H1 (cell line): ENCODE measurements around the gene ARHGAP28. TPM values are rescaled to one million over a fixed set of nuclear protein-coding genes. Genes with fewer than 3 reads are reported as not detected.
A peak's percentile ranks its signal among the peaks of the same experiment; 100 is the strongest.

Experiments used
- CTCF ChIA-PET: fragments of 300-600 bp; sonication (Branson Sonifier 250); formaldehyde crosslinking; loops from one replicate; lab custom pipeline; 2021; ENCODE audit not compliant: partially characterized antibody; lab: Charles Lee
- POLR2A ChIA-PET: fragments of 300-600 bp; sonication (Branson Sonifier 250); formaldehyde crosslinking; loops from one replicate; lab custom pipeline; 2021; ENCODE audit warnings: inconsistent platforms; ENCODE audit not compliant: partially characterized antibody; lab: Charles Lee
- DNase-seq, 2 experiments: peaks; one replicate each; pipeline versions ENCODE4 v3.0.0 to v3.0.0-alpha.2; 2010 to 2022; ENCODE audit warnings: low spot score in 2 of 2, low read depth in 1 of 2, mixed read lengths in 1 of 2
- FAIRE-seq: peaks from 2 replicates; lab custom pipeline; 2011; peaks lifted over from hg19 to GRCh38; lab: Jason Lieb, UNC
- H2AFZ ChIP-seq: 2 replicates; pipeline ENCODE4 v1.8.1; 2012; ENCODE audit warnings: low read length, inconsistent platforms
- H2AK5ac ChIP-seq: 2 replicates; pipeline ENCODE4 v1.6.1; 2013; ENCODE audit warnings: low read depth, low read length
- H2BK120ac ChIP-seq: replicated peaks from 2 replicates; pipeline ENCODE3; 2013; ENCODE audit warnings: low read depth, low read length, inconsistent platforms
- H2BK12ac ChIP-seq: 2 replicates; pipeline ENCODE4 v1.6.1; 2013; ENCODE audit warnings: low read depth, low read length
- H2BK15ac ChIP-seq: 2 replicates; pipeline ENCODE4 v1.6.1; 2013; ENCODE audit warnings: low read length
- H2BK20ac ChIP-seq: 2 replicates; pipeline ENCODE4 v1.6.1; 2013; ENCODE audit warnings: low read length
- H2BK5ac ChIP-seq: 2 replicates; pipeline ENCODE4 v1.6.1; 2013; ENCODE audit warnings: low read depth, low read length
- H3K14ac ChIP-seq: 2 replicates; pipeline ENCODE4 v1.6.1; 2013; ENCODE audit warnings: inconsistent platforms; ENCODE audit not compliant: insufficient read length
- H3K18ac ChIP-seq: 2 replicates; pipeline ENCODE4 v1.6.1; 2013; ENCODE audit warnings: low read length; ENCODE audit errors: extremely low read depth
- H3K23ac ChIP-seq: 2 replicates; pipeline ENCODE4 v1.6.1; 2013; ENCODE audit warnings: inconsistent platforms; ENCODE audit not compliant: insufficient read length
- H3K23me2 ChIP-seq: 2 replicates; pipeline ENCODE4 v1.6.1; 2013; ENCODE audit warnings: low read depth, low read length
- H3K27ac ChIP-seq: 2 replicates; pipeline ENCODE4 v1.6.1; 2011; ENCODE audit warnings: low read depth, low read length, inconsistent platforms
- H3K27me3 ChIP-seq, 4 experiments: replicated peaks in 1 of 4; 1 replicate in 1 of 4; 2 replicates in 3 of 4; pipeline versions ENCODE4 v1.6.1 to v1.8.1; 2011 to 2013; ENCODE audit warnings: low read length in 3 of 4, mild to moderate bottlenecking in 3 of 4, inconsistent platforms in 2 of 4, mixed read lengths in 2 of 4, moderate library complexity in 1 of 4; ENCODE audit not compliant: control insufficient read depth in 3 of 4, insufficient read depth in 3 of 4; ENCODE audit errors: extremely low read depth in 1 of 4
- H3K36me3 ChIP-seq, 4 experiments: 2 replicates each; pipeline versions ENCODE4 v1.6.1 to v1.8.1; 2011 to 2013; ENCODE audit warnings: mild to moderate bottlenecking in 4 of 4, low read length in 3 of 4, moderate library complexity in 2 of 4, control low read depth in 1 of 4, inconsistent platforms in 1 of 4; ENCODE audit not compliant: insufficient read depth in 4 of 4, control insufficient read depth in 2 of 4
- H3K4ac ChIP-seq: replicated peaks from 2 replicates; pipeline ENCODE3; 2013; ENCODE audit warnings: low read length, low read depth, mixed read lengths, inconsistent platforms; ENCODE audit not compliant: insufficient read length
- H3K4me1 ChIP-seq, 4 experiments: replicated peaks in 1 of 4; 1 replicate in 1 of 4; 2 replicates in 3 of 4; pipeline versions ENCODE4 v1.6.1 to v1.8.1; 2011 to 2013; ENCODE audit warnings: low read length in 3 of 4, inconsistent platforms in 2 of 4, mixed read lengths in 1 of 4; ENCODE audit not compliant: insufficient read depth in 4 of 4, control insufficient read depth in 3 of 4
- H3K4me2 ChIP-seq, 2 experiments: 2 replicates each; pipeline versions ENCODE4 v1.6.1 to v1.8.1; 2011 to 2013; ENCODE audit warnings: low read depth in 2 of 2, low read length in 2 of 2, control low read depth in 1 of 2, inconsistent platforms in 1 of 2, mild to moderate bottlenecking in 1 of 2; ENCODE audit not compliant: insufficient read depth in 1 of 2
- H3K4me3 ChIP-seq, 4 experiments: fragments of 200-600, 300-600 bp in 1 of 4; sonication (generic), shearing (Covaris generic), sonication (Bioruptor Twin) in 1 of 4; 2 replicates each; pipeline versions ENCODE4 v1.5.1 to v1.8.1; 2011 to 2016; ENCODE audit warnings: low read length in 4 of 4, low read depth in 3 of 4, control low read depth in 2 of 4, inconsistent platforms in 2 of 4, mild to moderate bottlenecking in 2 of 4, mixed read lengths in 1 of 4, moderate library complexity in 1 of 4; ENCODE audit not compliant: insufficient read depth in 2 of 4; ENCODE audit errors: extremely low read depth in 1 of 4
- H3K56ac ChIP-seq: replicated peaks from 2 replicates; pipeline ENCODE3; 2013; ENCODE audit warnings: low read depth, mild to moderate bottlenecking, mixed read lengths, low read length, inconsistent platforms; ENCODE audit not compliant: insufficient read length
- H3K79me1 ChIP-seq: 2 replicates; pipeline ENCODE4 v1.6.1; 2013; ENCODE audit warnings: low read depth, low read length, control low read depth
- H3K79me2 ChIP-seq, 2 experiments: 2 replicates each; pipeline versions ENCODE4 v1.6.1 to v1.8.1; 2012 to 2013; ENCODE audit warnings: low read length in 2 of 2, mild to moderate bottlenecking in 2 of 2, inconsistent platforms in 1 of 2; ENCODE audit not compliant: insufficient read depth in 2 of 2, control insufficient read depth in 1 of 2
- H3K9ac ChIP-seq, 4 experiments: replicated peaks in 1 of 4; 1 replicate in 1 of 4; 2 replicates in 3 of 4; pipeline versions ENCODE4 v1.6.1 to v1.8.1; 2011 to 2013; ENCODE audit warnings: low read depth in 3 of 4, low read length in 3 of 4, control low read depth in 2 of 4, mild to moderate bottlenecking in 2 of 4, moderate library complexity in 2 of 4, inconsistent platforms in 1 of 4; ENCODE audit errors: extremely low read depth in 1 of 4
- H3K9me3 ChIP-seq, 2 experiments: 2 replicates each; pipeline versions ENCODE4 v1.6.1 to v1.8.1; 2012 to 2013; ENCODE audit warnings: mild to moderate bottlenecking in 2 of 2, moderate library complexity in 2 of 2, control low read depth in 1 of 2, inconsistent platforms in 1 of 2, low read depth in 1 of 2, low read length in 1 of 2, mixed read lengths in 1 of 2; ENCODE audit not compliant: insufficient read depth in 2 of 2
- H4K20me1 ChIP-seq, 2 experiments: replicated peaks in 1 of 2; 2 replicates each; pipeline versions ENCODE3 to v1.8.1; 2011 to 2013; ENCODE audit warnings: inconsistent platforms in 2 of 2, low read length in 2 of 2, mild to moderate bottlenecking in 1 of 2; ENCODE audit not compliant: insufficient read depth in 2 of 2, control insufficient read depth in 1 of 2
- H4K5ac ChIP-seq: 2 replicates; pipeline ENCODE4 v1.6.1; 2013; ENCODE audit warnings: low read length, low read depth, mixed read lengths, inconsistent platforms; ENCODE audit not compliant: insufficient read length
- H4K8ac ChIP-seq: 2 replicates; pipeline ENCODE4 v1.8.0; 2013; ENCODE audit warnings: mild to moderate bottlenecking, moderate library complexity, low read length, inconsistent platforms; ENCODE audit not compliant: insufficient read depth; ENCODE audit errors: extremely low read depth
- H4K91ac ChIP-seq: replicated peaks from 2 replicates; pipeline ENCODE3; 2013; ENCODE audit warnings: low read length, mixed read lengths, inconsistent platforms; ENCODE audit not compliant: insufficient read length
- ATF3 ChIP-seq: IDR thresholded peaks from 2 replicates; pipeline ENCODE4 v1.6.1; 2011; ENCODE audit warnings: low read depth, mild to moderate bottlenecking, low read length; ENCODE audit not compliant: insufficient read depth
- BRCA1 ChIP-seq: IDR thresholded peaks from 2 replicates; pipeline ENCODE4 v1.6.1; 2012; ENCODE audit warnings: low read depth, low read length, improper control_type of control experiment
- CREB1 ChIP-seq: IDR thresholded peaks from 2 replicates; pipeline ENCODE4 v1.6.1; 2012; ENCODE audit warnings: inconsistent platforms
- CTCF ChIP-seq, 3 experiments: IDR thresholded peaks; 1 replicate in 2 of 3; 2 replicates in 1 of 3; pipeline versions ENCODE4 v1.5.1 to v1.6.1; 2011; ENCODE audit warnings: low read length in 3 of 3, mild to moderate bottlenecking in 3 of 3, inconsistent platforms in 2 of 3, low read depth in 1 of 3, moderate library complexity in 1 of 3; ENCODE audit not compliant: insufficient read depth in 1 of 3; ENCODE audit errors: control extremely low read depth in 1 of 3
- EZH2 ChIP-seq: fragments of 200-600 bp; sonication (generic); IDR thresholded peaks from 2 replicates; pipeline ENCODE4 v1.7.1; 2012; ENCODE audit warnings: low read depth, mild to moderate bottlenecking, moderate library complexity, low read length, inconsistent platforms; ENCODE audit not compliant: severe bottlenecking
- KDM5A ChIP-seq: fragments of 200-600 bp; IDR thresholded peaks from 2 replicates; pipeline ENCODE4 v1.7.1; 2012; ENCODE audit warnings: mild to moderate bottlenecking, low read length, inconsistent platforms, mixed read lengths
- POLR2A ChIP-seq, 2 experiments: IDR thresholded peaks; 1 replicate in 1 of 2; 2 replicates in 1 of 2; pipeline ENCODE4 v1.6.1; 2011; ENCODE audit warnings: low read depth in 2 of 2, low read length in 2 of 2, mild to moderate bottlenecking in 2 of 2; ENCODE audit errors: control extremely low read depth in 1 of 2
- POU5F1 ChIP-seq: IDR thresholded peaks from 2 replicates; pipeline ENCODE4 v1.6.1; 2011; ENCODE audit warnings: low read depth, mild to moderate bottlenecking, low read length, moderate library complexity
- RBBP5 ChIP-seq: IDR thresholded peaks from 2 replicates; pipeline ENCODE4 v1.7.1; 2012; ENCODE audit warnings: low read depth, mild to moderate bottlenecking, inconsistent platforms, low read length, moderate library complexity, borderline replicate concordance
- RFX5 ChIP-seq: IDR thresholded peaks from 2 replicates; pipeline ENCODE4 v1.6.1; 2011; ENCODE audit warnings: low read depth, low read length, improper control_type of control experiment, borderline replicate concordance
- SP1 ChIP-seq: IDR thresholded peaks from 2 replicates; pipeline ENCODE4 v1.6.1; 2011; ENCODE audit warnings: low read depth, low read length
- SRF ChIP-seq: IDR thresholded peaks from 2 replicates; pipeline ENCODE4 v1.6.1; 2011; ENCODE audit warnings: mild to moderate bottlenecking, low read depth, low read length, moderate library complexity
- WGBS, 2 experiments: shearing (Covaris generic) in 1 of 2; methylation state at CpG; one replicate each; pipeline versions ENCODE4 v1.1.6 to v1.1.7; 2013 to 2015; ENCODE audit warnings: low lambda C conversion rate in 2 of 2, mixed read lengths in 2 of 2, inconsistent platforms in 1 of 2, low coverage in 1 of 2, missing lambda C conversion rate in 1 of 2; ENCODE audit not compliant: insufficient replicate concordance in 2 of 2, insufficient coverage in 1 of 2, insufficient read length in 1 of 2; ENCODE audit errors: extremely low coverage in 1 of 2, missing lambda C conversion rate in 1 of 2; 5-methylcytosine and 5-hydroxymethylcytosine counted together
- polyA plus RNA-seq, 7 experiments: library from polyadenylated mRNA; depleted of rRNA in 3 of 7; stranded (reverse) in 5 of 7; unstranded in 2 of 7; fragments of >200 nt in 5 of 7; fragments of 200-250 nt in 2 of 7; gene quantifications; 1 replicate in 5 of 7; 2 replicates in 1 of 7; 4 replicates in 1 of 7; pipeline versions ENCODE4 v1.2.1 to v1.2.3, GENCODE V29; 2011 to 2013; ENCODE audit warnings: missing spikeins in 2 of 7, mixed read lengths in 2 of 7
- total RNA-seq: library from RNA; stranded (reverse); fragmentation: NEBNext Ultra II Directional; extraction: Animal tissue kit (Norgen Biotek cat#: 25700); gene quantifications from 2 replicates; pipeline ENCODE4 v1.2.1, GENCODE V29; 2021

ARHGAP28 gene
- total and polyA plus RNA-seq, 2 of the 8 experiments (the other 6 are each of a cell fraction or from before 2014, with no cell fraction given): 2.9 to 14.4 TPM

- POLR2A ChIA-PET: no interaction called here
- FAIRE-seq: no peak
- H3K23ac ChIP-seq: no peak overlapping the region
- no peak for TF ChIP-seq RFX5
- TF ChIP-seq KDM5A: no peak
- TF ChIP-seq BRCA1: no peak
- TF ChIP-seq POU5F1: no peak
- no peak for TF ChIP-seq POLR2A (IDR thresholded peaks at IDR 0.05; ENCODE audit: control extremely low read depth in 1 of 2, low read depth in 2 of 2, low read length in 2 of 2)
- TF ChIP-seq EZH2: no peak
- no peak for TF ChIP-seq CREB1
- no peak for TF ChIP-seq CTCF (IDR thresholded peaks at IDR 0.05; ENCODE audit: control extremely low read depth in 1 of 3, insufficient read depth in 1 of 3, low read depth in 1 of 3, low read length in 3 of 3)
- TF ChIP-seq ATF3: no peak
- TF ChIP-seq SRF: no peak
- no peak for TF ChIP-seq RBBP5
- no peak for TF ChIP-seq SP1
These were observed 20.9 kb downstream of the ARHGAP28 start for GRCh38 chr18:6750411-6750810.

More at GRCh38 chr18:6750411-6750810, 20.9 kb downstream of the ARHGAP28 start:
- H2AFZ ChIP-seq: no peak overlapping the region
- no peak for DNase-seq
- WGBS, 2 experiments: 96% methylated on average over 1 of the region's 1 CpG; no CpG with 5 or more reads in 1 of the 2 experiments
- H4K8ac ChIP-seq: no peak overlapping the region
- peaks cover 4 to 6% of the 10 kb centered on the region in 2 experiments; a peak in 2 of 4 replicates for H3K9me3 ChIP-seq
- no peak overlapping the region for H3K4me2 ChIP-seq
- no peak overlapping the region for H2AK5ac ChIP-seq
- no peak overlapping the region for H3K18ac ChIP-seq
- H3K4me1 ChIP-seq: peaks cover 0 to 3% (median 2%) of the 10 kb centered on the region in 4 experiments; a peak in 5 of 7 replicates
- no peak overlapping the region for H3K9ac ChIP-seq
- peak overlapping the region; percentile 75 for H4K91ac ChIP-seq
- H4K5ac ChIP-seq: no peak overlapping the region
- H3K56ac ChIP-seq: no peak overlapping the region
- H3K14ac ChIP-seq: no peak overlapping the region
- H3K36me3 ChIP-seq: peaks cover 0 to 2% (median 0%) of the 10 kb centered on the region in 4 experiments; a peak in 1 of 8 replicates
- H3K79me1 ChIP-seq: no peaks in the 10 kb centered on the region; the same call in 1 of the 2 replicates
- no peak overlapping the region for H3K4me3 ChIP-seq
- H2BK120ac ChIP-seq: peak overlapping the region; percentile 66
- H2BK20ac ChIP-seq: peak overlapping the region; percentile 62
- no peaks in the 10 kb centered on the region for H3K79me2 ChIP-seq
- H3K27ac ChIP-seq: no peak overlapping the region
- no peaks in the 10 kb centered on the region for H3K27me3 ChIP-seq
- H2BK5ac ChIP-seq: no peak overlapping the region
- H2BK15ac ChIP-seq: no peak overlapping the region
- no peak overlapping the region; the same call in 1 of the 2 replicates for H2BK12ac ChIP-seq
- CTCF ChIA-PET: no interaction called here
- no peaks in the 10 kb centered on the region for H3K23me2 ChIP-seq
- no peaks in the 10 kb centered on the region for H4K20me1 ChIP-seq
- no peak overlapping the region for H3K4ac ChIP-seq
